Esophagus muscularis mucosa (tissue), 4 donors: ENCODE results near the gene AK5. TPM values are rescaled to one million over a fixed set of nuclear protein-coding genes. Genes with fewer than 3 reads are reported as not detected.
"Not testable (repeated sequence)": the region's sequence is repeated elsewhere in the genome, so short reads cannot be mapped to it uniquely, and the experiment has no call there.

Source experiments
- DNase-seq: peaks from one replicate; pipeline ENCODE4 v3.0.0-alpha.2; 2017; ENCODE audit errors: extremely low spot score
- H3K27ac ChIP-seq, 4 donors: fragments of 200-600 bp; sonication (generic); replicated peaks in 1 of 4; 1 replicate in 3 of 4; 2 replicates in 1 of 4; pipeline ENCODE4 v1.5.1; 2016 to 2019; ENCODE audit warnings: mild to moderate bottlenecking in 1 of 4
- H3K27me3 ChIP-seq, 4 donors: fragments of 200-600 bp; sonication (generic); one replicate each; pipeline versions ENCODE4 v1.5.1 to v1.6.0; 2016 to 2019
- H3K36me3 ChIP-seq, 4 donors: fragments of 200-600 bp; sonication (generic); one replicate each; pipeline ENCODE4 v1.5.1; 2016 to 2019
- H3K4me1 ChIP-seq, 4 donors: fragments of 200-600 bp; sonication (generic); one replicate each; pipeline ENCODE4 v1.5.1; 2016 to 2019
- H3K4me3 ChIP-seq, 4 donors: fragments of 200-600 bp; sonication (generic); 1 replicate in 2 of 4; 2 replicates in 2 of 4; pipeline ENCODE4 v1.5.1; 2016 to 2019; ENCODE audit warnings: mild to moderate bottlenecking in 4 of 4, moderate library complexity in 1 of 4
- H3K9me3 ChIP-seq, 4 donors: fragments of 200-600 bp; sonication (generic); 1 replicate in 3 of 4; 2 replicates in 1 of 4; pipeline ENCODE4 v1.5.1; 2016 to 2019
- EP300 ChIP-seq: sonication (generic); formaldehyde crosslinking; IDR thresholded peaks from one replicate; pipeline ENCODE4 v1.6.1; 2017; ENCODE audit warnings: antibody characterized with exemption
- POLR2A ChIP-seq: fragments of 450-650 bp; IDR thresholded peaks from one replicate; pipeline ENCODE4 v1.6.1; 2017; ENCODE audit warnings: antibody characterized with exemption, moderate library complexity, mild to moderate bottlenecking, low read depth
- POLR2AphosphoS5 ChIP-seq, 2 donors: sonication (generic); formaldehyde crosslinking; IDR thresholded peaks; one replicate each; pipeline ENCODE4 v1.6.1; 2017; ENCODE audit warnings: antibody characterized with exemption in 2 of 2
- WGBS: methylation state at CpG from one replicate; pipeline ENCODE4 v1.1.5; 2018; 5-methylcytosine and 5-hydroxymethylcytosine counted together
- intact Hi-C: fragments of 100-400 bp; cut with DNase I; formaldehyde crosslinking; loops from one replicate; pipeline ENCODE4 v1.15.1; 2023
- total RNA-seq, 4 donors: library from RNA; depleted of rRNA; stranded (reverse); fragments of >200 nt; gene quantifications; one replicate each; pipeline versions ENCODE4 v1.1.0 to v1.2.1, GENCODE V29; 2016
- TF ChIP-seq, protein P1 (sequence below), 3 experiments: fragments of 200-600 bp in 2 of 3; fragments of 450-650 bp in 1 of 3; sonication (generic) in 2 of 3; IDR thresholded peaks; one replicate each; pipeline ENCODE4 v1.5.1; 2017 to 2019; ENCODE audit warnings: antibody characterized with exemption in 3 of 3, mild to moderate bottlenecking in 2 of 3, moderate library complexity in 1 of 3

Gene AK5
- total RNA-seq, 4 donors from 2014 or later = 0.97 to 2.5 (median 2.0) TPM

DNA sequence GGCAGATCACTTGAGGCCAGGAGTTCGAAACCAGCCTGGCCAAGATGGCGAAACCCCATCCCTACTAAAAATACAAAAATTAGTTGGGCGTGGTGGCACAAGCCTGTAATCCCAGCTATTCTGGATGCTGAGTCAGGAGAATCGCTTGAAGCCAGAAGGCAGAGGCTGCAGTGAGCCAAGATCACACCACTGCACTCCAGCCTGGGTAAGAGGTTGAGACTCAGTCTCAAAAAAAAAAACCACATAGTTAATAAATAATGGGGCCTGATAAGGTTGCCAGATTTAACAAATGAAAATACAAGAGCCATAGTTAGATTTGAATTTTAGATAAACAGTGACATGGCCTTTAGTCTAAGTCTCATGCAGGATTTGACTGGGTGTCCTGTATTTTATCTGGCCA lies 225.0 kb downstream of the AK5 start:
- intact Hi-C loops = no loop called here
- H3K27ac ChIP-seq = no peak overlapping the region
- no peak overlapping the region for H3K4me3 ChIP-seq
- WGBS = 94% methylated on average over 4 of the region's 4 CpGs
- no peak for DNase-seq
- H3K4me1 ChIP-seq = no peaks in the 10 kb centered on the region
- no peaks in the 10 kb centered on the region for H3K36me3 ChIP-seq
- H3K27me3 ChIP-seq = no peaks in the 10 kb centered on the region
- TF ChIP-seq, protein P1, sequence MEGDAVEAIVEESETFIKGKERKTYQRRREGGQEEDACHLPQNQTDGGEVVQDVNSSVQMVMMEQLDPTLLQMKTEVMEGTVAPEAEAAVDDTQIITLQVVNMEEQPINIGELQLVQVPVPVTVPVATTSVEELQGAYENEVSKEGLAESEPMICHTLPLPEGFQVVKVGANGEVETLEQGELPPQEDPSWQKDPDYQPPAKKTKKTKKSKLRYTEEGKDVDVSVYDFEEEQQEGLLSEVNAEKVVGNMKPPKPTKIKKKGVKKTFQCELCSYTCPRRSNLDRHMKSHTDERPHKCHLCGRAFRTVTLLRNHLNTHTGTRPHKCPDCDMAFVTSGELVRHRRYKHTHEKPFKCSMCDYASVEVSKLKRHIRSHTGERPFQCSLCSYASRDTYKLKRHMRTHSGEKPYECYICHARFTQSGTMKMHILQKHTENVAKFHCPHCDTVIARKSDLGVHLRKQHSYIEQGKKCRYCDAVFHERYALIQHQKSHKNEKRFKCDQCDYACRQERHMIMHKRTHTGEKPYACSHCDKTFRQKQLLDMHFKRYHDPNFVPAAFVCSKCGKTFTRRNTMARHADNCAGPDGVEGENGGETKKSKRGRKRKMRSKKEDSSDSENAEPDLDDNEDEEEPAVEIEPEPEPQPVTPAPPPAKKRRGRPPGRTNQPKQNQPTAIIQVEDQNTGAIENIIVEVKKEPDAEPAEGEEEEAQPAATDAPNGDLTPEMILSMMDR (IDR thresholded peaks at IDR 0.05) = no peak
- no peak for TF ChIP-seq POLR2A
- no peak for TF ChIP-seq EP300
- no peak for TF ChIP-seq POLR2AphosphoS5 (IDR thresholded peaks at IDR 0.05)
- no peaks in the 10 kb centered on the region for H3K9me3 ChIP-seq

DNA sequence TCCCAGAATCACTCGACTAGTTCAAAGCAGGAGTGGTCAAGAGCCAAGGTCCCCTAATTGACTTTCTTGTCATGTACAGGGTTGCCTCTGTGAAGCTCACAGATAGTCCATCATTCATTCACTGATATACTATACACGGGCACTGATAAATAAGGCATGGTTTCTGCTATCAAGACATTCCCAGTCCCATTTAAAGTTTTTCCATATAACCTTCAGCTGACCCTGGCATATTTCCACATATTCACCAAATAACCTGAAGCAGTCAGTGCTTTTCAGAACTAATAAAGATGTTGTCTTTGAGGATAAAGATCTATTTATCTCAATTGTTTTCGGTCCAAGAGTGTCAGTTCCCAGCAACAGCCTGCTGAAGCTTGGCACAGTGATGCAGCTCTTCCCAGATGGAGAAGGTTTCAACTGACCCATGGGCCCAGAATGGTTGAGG lies 227.3 kb downstream of the AK5 start:
- WGBS = 65% methylated on average over 3 of the region's 3 CpGs
- Histone ChIP-seq H3K36me3 (no peaks in the 10 kb centered on the region), H3K27ac (no peak overlapping the region), H3K4me1 (peaks cover 0 to 4% (median 0%) of the 10 kb centered on the region in 4 donors), H3K27me3 (no peaks in the 10 kb centered on the region), H3K4me3 (no peak overlapping the region), H3K9me3 (no peaks in the 10 kb centered on the region)
- no peak for DNase-seq
- TF ChIP-seq, protein P1 (IDR thresholded peaks at IDR 0.05) = no peak
- no peak for TF ChIP-seq EP300
- intact Hi-C loops = no loop called here

DNA sequence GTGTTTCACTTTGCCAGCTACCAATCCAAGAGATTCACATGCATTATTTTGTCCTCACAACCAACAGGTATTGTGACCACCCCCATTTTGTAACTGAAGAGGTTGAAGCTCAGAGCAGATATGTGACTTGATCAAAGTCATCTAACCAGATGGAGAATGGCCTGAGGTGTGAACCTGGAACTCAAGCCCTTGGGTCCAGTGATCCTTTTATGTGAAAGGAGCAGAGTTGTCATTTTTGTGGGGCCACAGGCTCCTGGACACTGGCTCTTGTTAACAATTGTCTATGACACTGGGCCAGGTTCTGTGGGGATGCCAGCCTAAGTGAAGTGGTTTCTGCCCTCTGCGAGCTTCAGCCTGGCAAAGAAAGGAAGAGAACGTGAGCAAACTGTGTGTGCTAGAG lies 228.1 kb downstream of the AK5 start:
- Histone ChIP-seq H3K9me3 (no peaks in the 10 kb centered on the region), H3K27me3 (no peaks in the 10 kb centered on the region), H3K4me1 (peaks cover 0 to 12% (median 4%) of the 10 kb centered on the region in 4 donors), H3K36me3 (no peaks in the 10 kb centered on the region), H3K27ac (no peak overlapping the region), H3K4me3 (no peak overlapping the region)
- intact Hi-C loops = no loop called here
- 88% methylated on average over 2 of the region's 2 CpGs for WGBS
- TF ChIP-seq EP300 (no peak), POLR2AphosphoS5 (IDR thresholded peaks at IDR 0.05) (no peak), POLR2A (no peak)
- TF ChIP-seq, protein P1 (IDR thresholded peaks at IDR 0.05) = no peak
- no peak for DNase-seq

DNA sequence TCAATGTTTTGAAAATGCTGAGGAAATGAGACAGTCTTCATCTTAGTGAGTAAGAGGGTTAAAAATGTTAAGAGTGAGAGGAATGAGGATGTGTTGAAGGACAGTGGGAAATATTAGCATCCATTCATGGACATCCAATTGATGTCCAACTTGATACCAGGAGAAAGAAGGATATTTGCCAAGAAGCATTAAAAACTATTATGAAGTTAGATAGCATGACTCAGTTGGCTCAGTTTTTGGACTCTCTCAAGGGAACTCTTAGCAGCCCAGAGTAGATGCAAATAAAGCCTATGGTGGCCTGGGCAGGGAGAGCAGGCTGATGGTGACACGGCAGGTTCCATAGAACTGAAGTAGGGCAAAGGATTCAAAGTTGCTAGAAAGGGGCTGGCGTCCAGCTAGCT lies 229.6 kb downstream of the AK5 start:
- WGBS = 84% methylated on average over 2 of the region's 2 CpGs
- no peak overlapping the region for H3K27ac ChIP-seq
- peaks cover 2 to 15% (median 13%) of the 10 kb centered on the region in 4 donors for H3K4me1 ChIP-seq
- H3K9me3 ChIP-seq = no peaks in the 10 kb centered on the region
- no peak for DNase-seq
- no peaks in the 10 kb centered on the region for H3K27me3 ChIP-seq
- H3K36me3 ChIP-seq = no peaks in the 10 kb centered on the region
- intact Hi-C loops = no loop called here
- H3K4me3 ChIP-seq = no peak overlapping the region
- TF ChIP-seq POLR2A (no peak), EP300 (no peak), POLR2AphosphoS5 (IDR thresholded peaks at IDR 0.05) (no peak)
- TF ChIP-seq, protein P1 (IDR thresholded peaks at IDR 0.05) = no peak

DNA sequence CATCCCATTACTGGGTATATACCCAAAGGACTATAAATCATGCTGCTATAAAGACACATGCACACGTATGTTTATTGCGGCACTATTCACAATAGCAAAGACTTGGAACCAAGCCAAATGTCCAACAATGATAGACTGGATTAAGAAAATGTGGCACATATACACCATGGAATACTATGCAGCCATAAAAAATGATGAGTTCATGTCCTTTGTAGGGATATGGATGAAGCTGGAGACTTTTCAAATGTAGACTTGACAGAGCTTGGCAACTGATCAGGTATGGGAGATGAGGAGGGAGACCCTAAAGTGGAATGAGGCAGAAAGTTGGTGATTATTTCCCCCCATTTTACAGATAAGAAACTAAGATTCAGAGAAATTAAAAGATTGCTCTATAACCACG lies 230.8 kb downstream of the AK5 start:
- H3K27ac ChIP-seq, H3K9me3 ChIP-seq, H3K4me3 ChIP-seq, H3K36me3 ChIP-seq, intact Hi-C loops, DNase-seq, H3K27me3 ChIP-seq: not testable (repeated sequence)
- H3K4me1 ChIP-seq = peaks cover 2 to 15% (median 13%) of the 10 kb centered on the region in 4 donors
- 94% methylated on average over 2 of the region's 3 CpGs for WGBS
